ENCODE measurements around the gene COX20. TPM values are rescaled to one million over a fixed set of nuclear protein-coding genes. Genes with fewer than 3 reads are reported as not detected.

Gene COX20
- polyA plus RNA-seq, 3 donors, result 15.8 to 21.6 (median 17.9) TPM

- no peak overlapping the region for H3K4me3 ChIP-seq (replicated peaks in 1 of 3; ENCODE audit: low read depth in 2 of 3, low read length in 3 of 3)
- Mint-ChIP-seq H3K27ac (no peak overlapping the region), H3K9me3 (peaks cover 0 to 2% (median 0%) of the 10 kb centered on the region in 7 donors), H3K36me3 (peaks cover 10 to 42% of the 10 kb centered on the region in 2 donors), H3K27me3 (ENCODE audit: low read depth in 3 of 3) (peaks cover 0 to 3% (median 2%) of the 10 kb centered on the region in 3 donors), H3K4me3 (no peak overlapping the region), H3K4me1 (peaks cover 28% of the 10 kb centered on the region)
- no peak overlapping the region for H3K4me2 ChIP-seq (replicated peaks; ENCODE audit: extremely low read depth, low read length, poor library complexity, severe bottlenecking)
- H3K27ac ChIP-seq (ENCODE audit: low read depth in 1 of 2, low read length in 2 of 2), result no peak overlapping the region
- H3K27me3 ChIP-seq (ENCODE audit: control insufficient read depth in 2 of 2, insufficient read depth in 2 of 2, low read length in 2 of 2), result no peaks in the 10 kb centered on the region
- no CpG with 5 or more reads among the region's 3 CpGs for WGBS (ENCODE audit: insufficient coverage)
- H2AFZ ChIP-seq (ENCODE audit: insufficient read depth, low read depth, low read length, poor library complexity, severe bottlenecking), result no peak overlapping the region
- no peak for TF ChIP-seq CTCF (IDR thresholded peaks at IDR 0.05)
- H4K20me1 ChIP-seq (ENCODE audit: insufficient read depth, low read length), result peaks cover 6% of the 10 kb centered on the region
- H3K79me2 ChIP-seq (ENCODE audit: insufficient read depth, low read length), result peaks cover 65% of the 10 kb centered on the region
- peaks cover 7 to 24% of the 10 kb centered on the region in 2 donors for H3K36me3 ChIP-seq (replicated peaks in 1 of 2; ENCODE audit: control insufficient read depth in 1 of 2, insufficient read depth in 2 of 2, low read length in 2 of 2)
- intact Hi-C loops (cut with micrococcal nuclease), result no loop called here
- H3K9me3 ChIP-seq (replicated peaks in 1 of 2; ENCODE audit: control insufficient read depth in 1 of 2, insufficient read depth in 1 of 2, low read length in 2 of 2), result no peaks in the 10 kb centered on the region
- H3K9ac ChIP-seq (ENCODE audit: insufficient read depth, low read length, poor library complexity, severe bottlenecking), result no peak overlapping the region
- no peak for DNase-seq
- H3K4me1 ChIP-seq (ENCODE audit: control insufficient read depth in 1 of 2, insufficient read depth in 2 of 2, low read length in 2 of 2), result peaks cover 16 to 20% of the 10 kb centered on the region in 2 donors
These were observed 14.3 kb upstream of the COX20 start for GRCh38 chr1:244821134-244821533.

- H3K4me3 Mint-ChIP-seq, result no peak overlapping the region
- Histone ChIP-seq H3K9ac (ENCODE audit: insufficient read depth, low read length, poor library complexity, severe bottlenecking) (no peak overlapping the region), H3K36me3 (replicated peaks in 1 of 2; ENCODE audit: control insufficient read depth in 1 of 2, insufficient read depth in 2 of 2, low read length in 2 of 2) (peaks cover 10 to 27% of the 10 kb centered on the region in 2 donors), H3K79me2 (ENCODE audit: insufficient read depth, low read length) (peaks cover 51% of the 10 kb centered on the region), H2AFZ (ENCODE audit: insufficient read depth, low read depth, low read length, poor library complexity, severe bottlenecking) (no peak overlapping the region), H3K4me3 (replicated peaks in 1 of 3; ENCODE audit: low read depth in 2 of 3, low read length in 3 of 3) (no peak overlapping the region), H3K9me3 (replicated peaks in 1 of 2; ENCODE audit: control insufficient read depth in 1 of 2, insufficient read depth in 1 of 2, low read length in 2 of 2) (no peaks in the 10 kb centered on the region), H3K27ac (ENCODE audit: low read depth in 1 of 2, low read length in 2 of 2) (no peak overlapping the region), H4K20me1 (ENCODE audit: insufficient read depth, low read length) (peaks cover 10% of the 10 kb centered on the region), H3K27me3 (ENCODE audit: control insufficient read depth in 2 of 2, insufficient read depth in 2 of 2, low read length in 2 of 2) (no peaks in the 10 kb centered on the region), H3K4me1 (ENCODE audit: control insufficient read depth in 1 of 2, insufficient read depth in 2 of 2, low read length in 2 of 2) (peaks cover 5 to 7% of the 10 kb centered on the region in 2 donors), H3K4me2 (replicated peaks; ENCODE audit: extremely low read depth, low read length, poor library complexity, severe bottlenecking) (no peak overlapping the region)
- H3K36me3 Mint-ChIP-seq, result peaks cover 17 to 52% of the 10 kb centered on the region in 2 donors
- DNase-seq, result no peak
- peaks cover 0 to 3% (median 2%) of the 10 kb centered on the region in 3 donors for H3K27me3 Mint-ChIP-seq (ENCODE audit: low read depth in 3 of 3)
- peaks cover 0 to 2% (median 0%) of the 10 kb centered on the region in 7 donors for H3K9me3 Mint-ChIP-seq
- 95% methylated on average over 3 of the region's 11 CpGs for WGBS (ENCODE audit: insufficient coverage)
- peaks cover 13% of the 10 kb centered on the region for H3K4me1 Mint-ChIP-seq
- no peak overlapping the region for H3K27ac Mint-ChIP-seq
- intact Hi-C loops (cut with micrococcal nuclease), result no loop called here
- TF ChIP-seq CTCF (IDR thresholded peaks at IDR 0.05), result no peak
These were observed 12.6 kb upstream of the COX20 start for GRCh38 chr1:244822878-244823277.
